ENCODE results near the gene FBF1.

FBF1 gene

GRCh38 chr17:75965468-75965867 lies 24.6 kb upstream of the FBF1 start:
- Histone ChIP-seq H3K4me1 (ENCODE audit: control insufficient read depth, insufficient read depth, low read depth, low read length) (no peaks in the 10 kb centered on the region), H2AFZ (ENCODE audit: low read depth, low read length) (no peak overlapping the region)
- 98% methylated on average over 6 of the region's 6 CpGs for WGBS

GRCh38 chr17:75959839-75960511 lies 19.1 kb upstream of the FBF1 start:
- 98% methylated on average over 10 of the region's 11 CpGs for WGBS
- H3K36me3 ChIP-seq (ENCODE audit: control insufficient read depth in 1 of 2, insufficient read depth in 2 of 2, low read depth in 1 of 2, low read length in 2 of 2) = peaks cover 20 to 47% of the 10 kb centered on the region in 2 experiments
- H3K9ac ChIP-seq (ENCODE audit: low read length) = no peak overlapping the region
- H3K79me1 ChIP-seq (replicated peaks; ENCODE audit: low read length, poor library complexity, severe bottlenecking) = peaks cover 27% of the 10 kb centered on the region
- H3K4me1 ChIP-seq (ENCODE audit: control insufficient read depth, insufficient read depth, low read depth, low read length) = no peaks in the 10 kb centered on the region
- H3K4me3 ChIP-seq (ENCODE audit: insufficient read depth in 1 of 2, low read depth in 1 of 2, low read length in 2 of 2) = no peak overlapping the region
- no peak overlapping the region for H3K4me2 ChIP-seq (ENCODE audit: low read length, poor library complexity, severe bottlenecking)
- H3K18ac ChIP-seq (ENCODE audit: low read depth in 1 of 2, low read length in 2 of 2) = no peak overlapping the region
- H3K23ac ChIP-seq (ENCODE audit: low read length in 2 of 2) = no peak overlapping the region
- no peak overlapping the region for H4K8ac ChIP-seq (ENCODE audit: low read length)
- H3K27ac ChIP-seq (ENCODE audit: low read length, poor library complexity, severe bottlenecking) = no peak overlapping the region
- H2BK12ac ChIP-seq (ENCODE audit: low read length in 2 of 2) = no peak overlapping the region
- H4K91ac ChIP-seq (ENCODE audit: low read length) = no peak overlapping the region
- H3K14ac ChIP-seq (ENCODE audit: low read length in 2 of 2) = no peak overlapping the region
- H3K4ac ChIP-seq (ENCODE audit: low read depth in 1 of 2, low read length in 2 of 2) = no peak overlapping the region
- no peak overlapping the region for H2AK5ac ChIP-seq (ENCODE audit: low read length, severe bottlenecking)
- no peaks in the 10 kb centered on the region for H3K27me3 ChIP-seq (ENCODE audit: control insufficient read depth in 1 of 2, insufficient read depth in 1 of 2, low read length in 2 of 2)
- DNase-seq = no peak
- H2BK5ac ChIP-seq (ENCODE audit: low read depth, low read length, poor library complexity, severe bottlenecking) = no peak overlapping the region
- no peaks in the 10 kb centered on the region for H3K9me3 ChIP-seq (ENCODE audit: control insufficient read depth, low read length)
- no peak overlapping the region for H2AFZ ChIP-seq (ENCODE audit: low read depth, low read length)
- no peak overlapping the region for H2BK15ac ChIP-seq (ENCODE audit: low read depth, poor library complexity, severe bottlenecking)
- no peak overlapping the region for H2BK120ac ChIP-seq (ENCODE audit: low read depth, low read length)

More at GRCh38 chr17:75965468-75965867, 24.6 kb upstream of the FBF1 start:
- H4K8ac ChIP-seq (ENCODE audit: low read length) = no peak overlapping the region
- H2BK5ac ChIP-seq (ENCODE audit: low read depth, low read length, poor library complexity, severe bottlenecking) = no peak overlapping the region
- H3K14ac ChIP-seq (ENCODE audit: low read length in 2 of 2) = no peak overlapping the region
- no peak overlapping the region for H2AK5ac ChIP-seq (ENCODE audit: low read length, severe bottlenecking)
- no peak overlapping the region for H2BK120ac ChIP-seq (ENCODE audit: low read depth, low read length)
- H4K91ac ChIP-seq (ENCODE audit: low read length) = no peak overlapping the region
- H3K23ac ChIP-seq (ENCODE audit: low read length in 2 of 2) = no peak overlapping the region
- H3K4me3 ChIP-seq (ENCODE audit: insufficient read depth in 1 of 2, low read depth in 1 of 2, low read length in 2 of 2) = no peak overlapping the region
- no peak overlapping the region for H2BK12ac ChIP-seq (ENCODE audit: low read length in 2 of 2)
- H3K9me3 ChIP-seq (ENCODE audit: control insufficient read depth, low read length) = no peaks in the 10 kb centered on the region
- H3K18ac ChIP-seq (ENCODE audit: low read depth in 1 of 2, low read length in 2 of 2) = no peak overlapping the region
- peaks cover 17% of the 10 kb centered on the region for H3K79me1 ChIP-seq (replicated peaks; ENCODE audit: low read length, poor library complexity, severe bottlenecking)
- no peak overlapping the region for H2BK15ac ChIP-seq (ENCODE audit: low read depth, poor library complexity, severe bottlenecking)
- H3K4me2 ChIP-seq (ENCODE audit: low read length, poor library complexity, severe bottlenecking) = no peak overlapping the region
- no peaks in the 10 kb centered on the region for H3K27me3 ChIP-seq (ENCODE audit: control insufficient read depth in 1 of 2, insufficient read depth in 1 of 2, low read length in 2 of 2)
- no peak overlapping the region for H3K4ac ChIP-seq (ENCODE audit: low read depth in 1 of 2, low read length in 2 of 2)
- no peak overlapping the region for H3K27ac ChIP-seq (ENCODE audit: low read length, poor library complexity, severe bottlenecking)
- no peak overlapping the region for H3K9ac ChIP-seq (ENCODE audit: low read length)
- no peak for DNase-seq
- peaks cover 3 to 20% of the 10 kb centered on the region in 2 experiments for H3K36me3 ChIP-seq (ENCODE audit: control insufficient read depth in 1 of 2, insufficient read depth in 2 of 2, low read depth in 1 of 2, low read length in 2 of 2)

- Histone ChIP-seq H3K9ac (ENCODE audit: low read length) (no peak overlapping the region), H3K27me3 (ENCODE audit: control insufficient read depth in 1 of 2, insufficient read depth in 1 of 2, low read length in 2 of 2) (no peaks in the 10 kb centered on the region), H2BK120ac (ENCODE audit: low read depth, low read length) (no peak overlapping the region), H3K4me3 (ENCODE audit: insufficient read depth in 1 of 2, low read depth in 1 of 2, low read length in 2 of 2) (no peak overlapping the region), H3K18ac (ENCODE audit: low read depth in 1 of 2, low read length in 2 of 2) (no peak overlapping the region), H3K4me2 (ENCODE audit: low read length, poor library complexity, severe bottlenecking) (no peak overlapping the region), H3K14ac (ENCODE audit: low read length in 2 of 2) (no peak overlapping the region), H2BK5ac (ENCODE audit: low read depth, low read length, poor library complexity, severe bottlenecking) (no peak overlapping the region), H3K23ac (ENCODE audit: low read length in 2 of 2) (no peak overlapping the region), H3K27ac (ENCODE audit: low read length, poor library complexity, severe bottlenecking) (no peak overlapping the region), H4K8ac (ENCODE audit: low read length) (no peak overlapping the region), H3K9me3 (ENCODE audit: control insufficient read depth, low read length) (no peaks in the 10 kb centered on the region), H4K91ac (ENCODE audit: low read length) (no peak overlapping the region), H2AK5ac (ENCODE audit: low read length, severe bottlenecking) (no peak overlapping the region), H2BK12ac (ENCODE audit: low read length in 2 of 2) (no peak overlapping the region), H3K36me3 (ENCODE audit: control insufficient read depth in 1 of 2, insufficient read depth in 2 of 2, low read depth in 1 of 2, low read length in 2 of 2) (peaks cover 25 to 52% of the 10 kb centered on the region in 2 experiments), H3K4ac (ENCODE audit: low read depth in 1 of 2, low read length in 2 of 2) (no peak overlapping the region), H3K79me1 (replicated peaks; ENCODE audit: low read length, poor library complexity, severe bottlenecking) (peaks cover 25% of the 10 kb centered on the region), H2AFZ (ENCODE audit: low read depth, low read length) (no peak overlapping the region), H3K4me1 (ENCODE audit: control insufficient read depth, insufficient read depth, low read depth, low read length) (no peaks in the 10 kb centered on the region), H2BK15ac (ENCODE audit: low read depth, poor library complexity, severe bottlenecking) (no peak overlapping the region)
- no peak for DNase-seq
- 57% methylated on average over 7 of the region's 8 CpGs for WGBS
These were observed 18.4 kb upstream of the FBF1 start for GRCh38 chr17:75959051-75959838.

- no peaks in the 10 kb centered on the region for H3K27me3 ChIP-seq (ENCODE audit: control insufficient read depth in 1 of 2, insufficient read depth in 1 of 2, low read length in 2 of 2)
- H4K8ac ChIP-seq (ENCODE audit: low read length) = no peak overlapping the region
- H3K4me3 ChIP-seq (ENCODE audit: insufficient read depth in 1 of 2, low read depth in 1 of 2, low read length in 2 of 2) = no peak overlapping the region
- H3K23ac ChIP-seq (ENCODE audit: low read length in 2 of 2) = peak overlapping the region in 1 of 2 experiments; percentile 9
- H2BK12ac ChIP-seq (ENCODE audit: low read length in 2 of 2) = no peak overlapping the region
- H3K18ac ChIP-seq (ENCODE audit: low read depth in 1 of 2, low read length in 2 of 2) = no peak overlapping the region
- no peak overlapping the region for H3K4ac ChIP-seq (ENCODE audit: low read depth in 1 of 2, low read length in 2 of 2)
- H3K36me3 ChIP-seq (ENCODE audit: control insufficient read depth in 1 of 2, insufficient read depth in 2 of 2, low read depth in 1 of 2, low read length in 2 of 2) = peaks cover 61 to 91% of the 10 kb centered on the region in 2 experiments
- peaks cover 13% of the 10 kb centered on the region for H3K79me1 ChIP-seq (replicated peaks; ENCODE audit: low read length, poor library complexity, severe bottlenecking)
- H2BK5ac ChIP-seq (ENCODE audit: low read depth, low read length, poor library complexity, severe bottlenecking) = no peak overlapping the region
- 94% methylated on average over 8 of the region's 8 CpGs for WGBS
- H3K9me3 ChIP-seq (ENCODE audit: control insufficient read depth, low read length) = no peaks in the 10 kb centered on the region
- no peak overlapping the region for H2AK5ac ChIP-seq (ENCODE audit: low read length, severe bottlenecking)
- peak; percentile 5 for DNase-seq
- H3K4me1 ChIP-seq (ENCODE audit: control insufficient read depth, insufficient read depth, low read depth, low read length) = peaks cover 3% of the 10 kb centered on the region
- peak overlapping the region; percentile 2 for H3K27ac ChIP-seq (ENCODE audit: low read length, poor library complexity, severe bottlenecking)
- H2BK15ac ChIP-seq (ENCODE audit: low read depth, poor library complexity, severe bottlenecking) = no peak overlapping the region
- no peak overlapping the region for H4K91ac ChIP-seq (ENCODE audit: low read length)
- H2AFZ ChIP-seq (ENCODE audit: low read depth, low read length) = no peak overlapping the region
- H3K9ac ChIP-seq (ENCODE audit: low read length) = peak overlapping the region; percentile 49
- H2BK120ac ChIP-seq (ENCODE audit: low read depth, low read length) = no peak overlapping the region
- H3K14ac ChIP-seq (ENCODE audit: low read length in 2 of 2) = no peak overlapping the region
- no peak overlapping the region for H3K4me2 ChIP-seq (ENCODE audit: low read length, poor library complexity, severe bottlenecking)
These were observed 10.2 kb upstream of the FBF1 start for GRCh38 chr17:75950855-75951554.

Data from mesenchymal stem cell (in vitro differentiated cells and primary cell).